ENCODE measurements around the gene SNU13. TPM values are rescaled to one million over a fixed set of nuclear protein-coding genes. Genes with fewer than 3 reads are reported as not detected.

SNU13 gene
- total RNA-seq, 1 experiment from 2014 or later: 283 TPM

- ChIA-PET POLR2A (interaction anchor here (1.3 kb wide), 1 partner anchor 10 kb away, joined by 5 read pairs; no protein-coding TSS in a partner anchor), CTCF (interaction anchor here (1.9 kb wide), 1 partner anchor 10 kb away, joined by 8 read pairs; no protein-coding TSS in a partner anchor), RAD21 (ENCODE audit: low non-redundant PET in 1 of 2, low total read pairs in 2 of 2, uncharacterized antibody in 2 of 2, unreplicated experiment in 2 of 2) (no interaction called here)
- Histone ChIP-seq H3K4me1 (ENCODE audit: control insufficient read depth in 1 of 2, insufficient read depth in 2 of 2, low read length in 2 of 2) (no peaks in the 10 kb centered on the region), H3K4me3 (replicated peaks in 1 of 2; ENCODE audit: low read depth in 1 of 2, low read length in 2 of 2) (no peak overlapping the region), H3K9me3 (ENCODE audit: control insufficient read depth in 1 of 2, insufficient read depth in 1 of 2, low read depth in 1 of 2, low read length in 2 of 2) (no peaks in the 10 kb centered on the region), H4K20me1 (ENCODE audit: insufficient read depth) (peaks cover 5% of the 10 kb centered on the region), H3K9me2 (ENCODE audit: insufficient read depth) (no peaks in the 10 kb centered on the region), H3K4me2 (ENCODE audit: low read length) (no peak overlapping the region), H2AFZ (ENCODE audit: low read depth, low read length, poor library complexity, severe bottlenecking) (no peak overlapping the region), H3K9ac (ENCODE audit: low read length) (no peak overlapping the region), H3K36me3 (ENCODE audit: control insufficient read depth in 1 of 2, insufficient read depth in 2 of 2, low read length in 2 of 2) (peaks cover 72 to 84% of the 10 kb centered on the region in 2 experiments), H3K79me2 (ENCODE audit: insufficient read depth, low read length) (peaks cover 66% of the 10 kb centered on the region), H3K27me3 (ENCODE audit: insufficient read depth, low read length) (no peaks in the 10 kb centered on the region), H3K27ac (ENCODE audit: low read depth, low read length) (no peak overlapping the region)
- intact Hi-C loops (cut with micrococcal nuclease): no loop called here
- no TSS peak for BruUV-seq (replicated peaks)
- DNase-seq (ENCODE audit: low read depth, low spot score) (no peak), ATAC-seq (no peak)
- no peak for TF ChIP-seq RAD21 (IDR thresholded peaks at IDR 0.05; ENCODE audit: low read depth)
- no peak for TF ChIP-seq MAX (IDR thresholded peaks at IDR 0.05)
- TF ChIP-seq SRF (IDR thresholded peaks at IDR 0.05; ENCODE audit: low read depth): no peak
- no peak for TF ChIP-seq EGR1 (IDR thresholded peaks at IDR 0.05; ENCODE audit: low read depth)
- no peak for TF ChIP-seq CBX3 (IDR thresholded peaks at IDR 0.05; ENCODE audit: low read depth)
- TF ChIP-seq POLR2A (IDR thresholded peaks at IDR 0.05; ENCODE audit: borderline replicate concordance, extremely low read depth, insufficient read depth, insufficient read length): no peak
- no peak for TF ChIP-seq EZH2phosphoT487 (IDR thresholded peaks at IDR 0.05; ENCODE audit: borderline replicate concordance)
- no peak for TF ChIP-seq CEBPB (IDR thresholded peaks at IDR 0.05; ENCODE audit: low read depth)
- TF ChIP-seq SP1 (IDR thresholded peaks at IDR 0.05; ENCODE audit: low read depth): no peak
- TF ChIP-seq ZBTB33 (IDR thresholded peaks at IDR 0.05; ENCODE audit: extremely low read depth, insufficient replicate concordance, low read length): no peak
- TF ChIP-seq TCF7L2 (IDR thresholded peaks at IDR 0.05; ENCODE audit: borderline replicate concordance, extremely low read depth, insufficient read depth, insufficient read length): no peak
- no peak for TF ChIP-seq JUND (IDR thresholded peaks at IDR 0.05)
- TF ChIP-seq FOSL1 (IDR thresholded peaks at IDR 0.05; ENCODE audit: low read depth): no peak
- TF ChIP-seq SIN3A (IDR thresholded peaks at IDR 0.05; ENCODE audit: low read depth): no peak
- no peak for TF ChIP-seq YY1 (IDR thresholded peaks at IDR 0.05; ENCODE audit: extremely low read depth, insufficient replicate concordance, low read depth, low read length)
- TF ChIP-seq POLR2AphosphoS5 (IDR thresholded peaks at IDR 0.05; ENCODE audit: low read depth, low read length): no peak
- no peak for TF ChIP-seq REST (IDR thresholded peaks at IDR 0.05; ENCODE audit: low read depth)
- no peak for TF ChIP-seq ZFX (IDR thresholded peaks at IDR 0.05)
Observed at GRCh38 chr22:41656556-41656955, 32.1 kb downstream of the SNU13 start.
